ENCODE results near the gene GARNL3.

Gene GARNL3

DNA sequence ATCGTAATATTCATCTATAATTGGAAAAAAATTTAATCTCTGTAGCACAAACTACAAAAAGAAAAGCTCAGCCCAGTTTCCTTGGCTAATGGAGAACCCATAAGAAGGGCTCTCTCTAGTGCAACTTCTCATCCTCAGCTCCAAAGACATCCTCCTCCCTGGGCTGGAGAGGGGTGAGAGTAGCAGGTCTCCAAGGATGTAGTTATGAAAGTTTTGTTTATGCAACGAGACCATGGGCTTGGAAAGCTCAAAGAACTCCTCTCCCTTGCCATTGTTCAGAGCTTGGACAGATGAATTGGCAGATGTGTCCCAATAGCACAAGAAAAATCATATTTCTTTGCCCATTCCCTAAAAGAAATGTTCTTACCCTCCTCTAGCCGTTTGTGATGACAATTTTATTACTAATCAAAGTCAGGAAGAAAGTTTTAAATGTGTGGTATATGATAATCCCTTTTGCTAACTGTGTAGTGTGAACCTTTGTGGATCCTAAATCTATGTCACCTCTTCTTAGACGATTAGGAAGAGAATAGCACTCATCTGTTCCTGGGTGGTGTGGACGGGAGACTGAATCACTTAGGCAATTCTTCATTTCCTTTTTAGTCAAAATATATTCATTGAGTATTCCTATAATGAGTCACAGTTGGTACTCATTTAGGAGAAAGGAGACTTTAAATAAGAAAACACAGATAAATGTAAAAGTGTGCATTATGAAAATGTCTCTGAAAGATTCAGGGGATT, 52.2 kb downstream of the GARNL3 start:
- no peak for DNase-seq

DNA sequence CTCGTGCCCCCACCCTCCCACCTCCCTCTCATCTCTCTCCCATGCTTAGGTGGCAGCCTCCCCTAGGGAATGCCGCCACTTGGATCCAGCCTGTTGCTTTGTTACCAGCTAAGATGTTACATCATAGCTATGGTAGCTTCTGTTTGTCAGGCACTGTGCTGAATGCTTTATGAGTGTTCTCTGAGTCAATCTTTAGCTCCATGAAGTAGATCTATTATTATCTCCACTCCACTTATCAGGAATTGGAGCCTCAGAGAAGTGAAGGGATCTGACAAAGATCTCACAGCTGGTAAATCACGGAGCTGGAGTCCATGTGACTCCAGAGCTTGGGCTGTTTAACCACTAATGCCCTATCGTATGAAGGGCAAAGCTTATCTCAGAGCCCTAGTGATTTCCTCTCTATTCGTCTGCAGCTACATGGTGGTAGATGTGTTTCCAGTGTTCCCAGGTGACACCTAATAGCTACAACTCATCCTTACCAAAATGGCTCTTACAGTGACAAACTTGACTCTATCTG, 54.1 kb downstream of the GARNL3 start:
- no peak for DNase-seq

DNA sequence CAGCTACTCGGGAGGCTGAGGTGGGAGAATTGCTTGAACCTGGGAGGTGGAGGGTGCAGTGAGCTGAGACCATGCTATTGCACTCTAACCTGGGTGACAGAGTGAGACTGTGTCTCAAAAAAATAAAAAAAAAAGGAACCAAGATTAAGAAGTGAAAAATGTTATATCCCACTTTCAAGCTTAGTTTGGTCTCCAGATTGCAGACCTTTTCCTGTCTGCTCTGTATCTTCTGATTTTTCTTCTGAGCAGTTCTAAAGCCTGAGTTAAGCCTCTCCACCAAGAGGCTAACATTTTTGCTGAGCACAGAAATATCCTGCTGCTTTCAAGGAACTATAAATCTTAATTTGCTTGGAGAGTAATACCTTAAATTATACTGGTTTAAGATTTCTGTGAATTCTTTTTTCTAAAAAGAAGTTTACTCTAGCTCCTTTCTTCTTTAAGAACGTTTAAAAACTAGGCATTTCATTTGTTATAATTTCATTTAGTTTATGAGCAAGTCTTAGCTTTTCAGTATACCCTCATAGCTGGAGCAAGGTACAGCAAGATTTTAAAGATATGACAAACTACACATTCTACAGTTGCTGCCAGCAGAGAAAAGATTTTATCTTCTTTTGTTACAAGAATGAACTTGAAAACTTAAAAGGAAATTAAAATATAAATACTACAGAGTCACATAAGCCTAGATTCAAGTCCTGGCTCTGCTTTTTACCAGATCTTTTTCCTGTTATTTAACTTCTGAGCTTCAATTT, 55.0 kb downstream of the GARNL3 start:
- DNase-seq: no peak

DNA sequence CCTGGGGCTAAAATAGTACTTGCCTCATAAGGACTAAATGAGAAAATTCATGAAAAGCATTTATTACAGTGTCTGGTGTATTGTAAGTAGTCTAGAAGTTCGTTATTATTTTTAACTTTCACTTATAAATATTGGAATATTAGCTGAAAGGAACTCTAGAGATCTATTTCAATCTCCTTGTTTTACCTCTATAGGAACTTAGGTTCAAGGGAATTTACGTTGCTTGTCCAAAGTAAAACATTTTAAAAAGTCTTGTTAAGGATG, 55.5 kb downstream of the GARNL3 start:
- no peak for DNase-seq

DNA sequence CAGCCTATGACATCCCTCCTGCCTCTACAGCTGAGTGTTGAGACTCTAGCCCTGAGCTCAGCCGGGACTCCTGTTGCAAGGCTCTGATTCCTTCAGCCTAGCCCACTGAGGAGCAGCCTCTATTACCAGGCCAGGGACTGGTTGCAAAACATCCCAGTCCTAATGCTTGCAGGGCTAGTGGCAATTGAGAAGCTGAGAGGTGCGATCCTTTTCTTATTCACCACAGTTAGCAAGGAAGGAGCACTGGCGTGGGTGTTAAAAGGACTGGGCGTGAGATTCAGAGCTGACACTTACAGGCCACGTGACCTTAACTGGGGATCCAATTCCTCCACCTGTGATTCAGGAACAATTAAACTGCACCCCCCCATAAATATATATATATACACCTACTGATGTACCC, 58.8 kb downstream of the GARNL3 start:
- DNase-seq: no peak

DNA sequence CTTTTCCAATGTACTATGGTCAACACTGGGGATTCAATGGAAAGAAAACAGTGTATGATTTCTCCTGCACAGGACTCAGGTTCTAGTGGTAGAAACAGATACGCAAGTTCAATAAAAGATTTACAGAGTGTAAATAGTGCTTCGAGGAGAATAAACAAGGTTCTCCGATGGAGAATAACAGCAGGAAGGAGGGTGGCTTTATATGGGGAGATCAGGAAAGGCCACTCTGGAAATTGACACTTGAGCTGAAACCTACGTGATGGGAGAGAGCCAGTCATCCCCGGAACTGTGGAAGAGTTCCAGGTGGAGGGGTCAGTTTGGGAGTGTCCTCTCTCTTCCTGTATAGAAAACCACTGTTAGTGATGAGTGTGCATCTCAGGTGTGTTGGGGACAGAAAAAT, 65.9 kb downstream of the GARNL3 start:
- DNase-seq: peak; percentile 42

DNA sequence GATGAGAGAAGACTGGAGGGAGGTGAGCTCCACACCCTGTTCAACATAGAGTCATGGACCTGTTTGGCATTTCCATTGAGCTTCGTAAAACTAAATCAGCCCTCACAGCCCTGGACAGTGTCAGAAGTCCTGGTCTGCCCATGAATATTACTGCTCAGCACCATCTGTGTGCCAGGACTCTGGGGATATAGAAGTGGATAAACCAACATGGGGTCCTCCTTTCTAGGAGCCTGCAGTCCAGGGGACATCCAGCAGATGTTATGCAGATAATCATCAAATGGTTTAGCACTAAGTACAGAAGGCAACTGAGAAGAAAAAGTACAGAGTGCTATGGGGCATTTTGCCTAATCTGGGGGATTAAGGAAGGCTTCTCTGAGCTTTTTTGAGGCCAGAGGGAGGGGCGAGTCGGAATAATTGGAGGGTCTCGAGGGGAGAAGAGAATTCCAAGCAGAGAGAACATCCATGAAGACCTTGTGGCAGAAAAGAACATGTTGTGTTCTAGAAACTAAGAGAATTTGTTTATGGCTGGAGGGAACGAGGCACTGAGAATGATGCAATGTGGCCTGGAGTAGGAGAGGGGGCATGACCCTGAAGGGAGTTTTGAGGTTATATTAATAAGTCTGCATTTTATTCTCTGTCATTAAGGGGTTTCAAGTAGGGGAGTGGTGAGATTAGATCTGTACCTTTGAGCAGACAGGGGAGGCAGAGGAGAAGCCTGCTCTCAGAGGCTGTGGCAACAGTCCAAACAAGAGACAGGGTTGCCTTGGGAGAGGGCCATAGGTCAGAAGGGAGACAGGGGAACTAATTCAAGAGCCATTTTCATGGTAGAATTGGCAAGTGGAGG, 68.9 kb downstream of the GARNL3 start:
- no peak for DNase-seq

DNA sequence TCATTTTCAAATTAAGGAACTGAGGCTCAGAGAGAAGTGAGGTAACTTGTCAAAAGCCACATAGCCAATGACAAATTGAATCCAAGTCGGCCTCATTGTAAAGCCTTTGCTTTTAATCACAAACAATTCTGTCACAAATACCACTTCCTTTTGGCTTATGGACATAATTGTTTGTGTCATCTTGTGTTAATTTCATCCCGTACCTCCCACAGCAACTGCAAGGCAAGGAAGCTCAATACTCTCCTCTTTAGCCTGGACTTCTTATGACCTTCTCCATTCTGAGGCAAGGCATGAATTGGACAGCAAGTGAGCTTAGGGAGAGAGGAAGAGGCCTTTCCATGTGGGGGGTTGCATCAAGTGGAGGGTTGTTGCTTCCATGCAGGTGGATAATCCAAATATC, 70.2 kb downstream of the GARNL3 start:
- no peak for DNase-seq

DNA sequence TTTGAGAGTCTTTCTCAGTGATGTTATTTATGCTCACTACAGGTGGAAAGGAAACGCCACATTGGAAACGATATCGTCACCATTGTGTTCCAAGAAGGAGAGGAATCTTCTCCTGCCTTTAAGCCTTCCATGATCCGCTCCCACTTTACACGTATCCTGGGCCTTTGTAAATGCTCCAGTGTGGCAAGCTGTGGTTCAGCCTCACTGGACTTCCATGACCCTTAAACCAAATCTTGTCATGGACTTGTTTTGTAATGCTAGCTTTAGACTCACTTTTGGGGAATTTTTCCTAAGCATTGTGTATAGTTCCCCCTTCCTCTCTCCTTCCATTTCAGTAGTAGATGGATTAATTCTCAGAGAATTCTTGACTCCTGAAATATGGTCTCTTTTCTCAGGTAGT, 71.5 kb downstream of the GARNL3 start:
- no peak for DNase-seq

DNA sequence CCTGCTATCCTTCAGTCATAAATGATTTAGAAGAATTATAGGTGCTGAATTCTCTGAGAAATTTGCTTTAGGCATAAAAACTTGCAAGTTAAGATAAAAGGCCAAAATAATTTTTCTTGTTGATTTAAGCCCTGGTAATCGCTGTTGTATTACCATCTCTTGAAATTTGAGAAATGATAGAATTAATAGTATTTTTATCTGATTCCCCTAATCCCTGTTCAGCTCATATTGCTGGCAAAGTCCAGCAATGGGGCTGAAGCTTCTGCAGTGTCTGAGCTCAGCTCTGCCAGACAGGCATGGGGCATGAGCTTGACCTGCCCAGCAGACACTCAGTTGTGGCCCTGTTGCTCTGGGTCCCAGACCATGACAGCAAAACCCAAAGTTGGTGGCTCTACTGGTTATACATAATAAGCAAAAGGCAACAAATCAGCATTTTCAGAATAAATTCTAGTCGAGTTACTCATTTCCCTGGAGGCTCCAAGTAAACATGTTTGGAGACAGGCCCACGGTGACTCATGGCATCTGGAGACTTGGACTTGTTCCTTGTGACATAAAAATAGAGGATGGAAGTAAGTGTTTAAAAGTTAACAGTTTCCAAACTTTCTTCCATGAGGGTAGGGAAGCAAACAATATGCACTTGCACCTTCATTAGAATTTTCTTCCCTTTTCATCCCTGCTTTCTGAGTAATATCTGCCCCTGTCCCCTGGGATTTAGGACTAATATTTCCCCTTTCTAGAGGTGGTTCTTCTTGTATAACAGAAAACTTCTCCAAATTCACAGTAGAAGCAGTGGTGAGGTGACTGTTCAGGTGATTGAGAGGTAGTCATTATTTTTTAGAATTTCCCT, 72.2 kb downstream of the GARNL3 start:
- DNase-seq: no peak

DNA sequence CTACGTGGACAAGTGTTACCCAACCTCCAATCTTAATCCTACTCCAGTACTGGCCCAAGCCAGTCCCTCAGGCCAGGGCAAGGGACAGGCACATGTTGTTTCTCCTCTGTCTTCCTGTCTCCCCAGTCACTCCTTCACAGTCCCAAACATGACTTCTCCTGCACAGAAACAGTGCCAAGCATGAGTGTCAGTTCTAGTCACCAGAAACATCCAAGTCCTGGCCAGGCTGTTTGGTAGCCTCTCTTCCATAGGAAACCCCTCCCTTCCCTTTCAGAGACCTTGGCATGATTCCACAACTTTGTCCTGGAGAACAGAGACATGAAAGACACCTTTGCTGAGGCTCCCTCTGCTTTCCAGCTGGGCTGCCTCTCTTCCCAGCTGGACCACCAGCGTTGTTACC, 76.1 kb downstream of the GARNL3 start:
- no peak for DNase-seq

DNA sequence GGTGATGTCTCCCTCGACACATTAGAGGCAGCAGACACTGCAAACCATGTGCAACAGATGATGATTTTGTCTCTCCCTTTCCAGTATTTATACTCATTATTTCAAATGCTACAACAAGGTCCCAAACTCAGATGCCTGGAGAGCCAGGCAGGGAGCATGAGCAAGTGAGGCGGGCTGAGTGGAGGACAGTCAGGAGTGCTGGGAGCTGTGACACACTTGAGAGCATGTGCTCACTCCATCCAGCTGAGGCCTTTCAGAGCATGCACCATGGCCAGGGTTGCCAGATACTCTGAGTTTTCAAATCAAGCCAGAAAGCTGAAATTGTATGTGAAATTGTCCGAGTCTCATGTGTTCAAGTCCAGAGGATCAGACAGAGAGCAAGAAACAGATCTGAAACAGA, 76.6 kb downstream of the GARNL3 start:
- no peak for DNase-seq

DNA sequence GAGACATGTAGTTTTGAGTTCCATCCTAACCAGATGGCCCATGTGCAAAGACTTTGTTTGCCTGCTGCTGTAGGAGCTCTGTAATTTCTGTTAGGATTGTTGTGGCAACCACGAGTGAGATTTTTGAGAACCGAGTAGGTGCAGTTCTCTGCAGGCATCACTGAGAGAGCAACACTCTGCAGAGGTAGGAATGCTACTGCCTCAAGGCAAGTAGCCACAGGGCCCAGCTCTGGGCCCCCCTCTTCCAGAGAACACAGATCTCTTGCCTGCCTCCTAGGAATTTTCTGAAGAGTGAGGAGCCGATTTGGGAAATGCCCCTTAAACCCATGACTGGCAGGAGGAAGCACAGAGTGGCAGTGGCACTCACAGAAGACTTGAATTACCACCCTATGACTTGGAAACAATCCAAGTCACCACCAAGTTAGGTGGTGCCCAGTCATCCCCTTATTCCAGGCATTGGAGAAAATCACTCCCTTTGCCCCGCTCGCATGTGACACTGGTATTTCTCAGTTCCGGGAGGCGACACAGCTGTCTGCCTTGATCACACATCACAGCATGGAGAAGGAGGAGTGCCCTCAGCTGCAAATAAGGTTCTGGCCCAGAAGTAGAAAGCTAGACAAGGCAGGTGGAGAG, 79.9 kb downstream of the GARNL3 start:
- DNase-seq: no peak

DNA sequence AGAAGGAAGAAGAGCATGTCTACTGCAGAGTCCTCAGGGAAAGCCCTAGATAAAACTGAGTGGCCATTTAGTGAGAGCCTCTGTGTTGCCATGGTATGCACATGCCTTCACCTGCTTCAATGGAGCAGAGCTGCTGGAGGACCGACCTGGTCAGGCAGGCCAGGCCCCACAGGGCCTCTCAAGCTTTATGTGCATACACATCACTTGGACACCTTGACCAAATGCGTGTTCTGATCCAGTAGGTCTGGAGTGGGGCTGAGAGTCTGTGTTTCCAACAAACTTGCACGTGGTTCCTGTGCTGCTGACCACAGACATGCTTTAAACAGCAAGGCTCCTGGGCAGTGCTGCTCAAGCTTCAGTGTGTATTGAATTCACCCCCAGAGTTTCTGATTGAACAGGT, 81.0 kb downstream of the GARNL3 start:
- no peak for DNase-seq

DNA sequence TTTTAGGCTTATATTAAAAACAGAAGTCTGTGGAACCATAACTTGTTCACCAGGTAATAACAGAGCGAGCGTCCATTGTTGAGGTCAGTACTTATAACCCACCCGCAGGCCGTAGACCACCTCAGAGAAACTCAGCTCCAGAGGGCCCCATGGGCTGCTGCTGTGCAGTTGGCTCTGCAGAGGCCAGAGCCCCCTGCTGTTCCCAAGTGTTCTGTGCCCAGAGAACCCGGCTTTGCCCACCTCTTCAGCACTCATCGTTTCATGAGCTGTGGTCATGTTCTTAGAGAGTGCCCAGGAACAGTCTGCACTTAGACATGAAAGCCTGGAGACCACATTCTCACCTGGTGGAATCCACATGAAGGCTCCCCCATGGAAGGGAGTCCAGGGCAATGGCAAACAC, 82.0 kb downstream of the GARNL3 start:
- no peak for DNase-seq

DNA sequence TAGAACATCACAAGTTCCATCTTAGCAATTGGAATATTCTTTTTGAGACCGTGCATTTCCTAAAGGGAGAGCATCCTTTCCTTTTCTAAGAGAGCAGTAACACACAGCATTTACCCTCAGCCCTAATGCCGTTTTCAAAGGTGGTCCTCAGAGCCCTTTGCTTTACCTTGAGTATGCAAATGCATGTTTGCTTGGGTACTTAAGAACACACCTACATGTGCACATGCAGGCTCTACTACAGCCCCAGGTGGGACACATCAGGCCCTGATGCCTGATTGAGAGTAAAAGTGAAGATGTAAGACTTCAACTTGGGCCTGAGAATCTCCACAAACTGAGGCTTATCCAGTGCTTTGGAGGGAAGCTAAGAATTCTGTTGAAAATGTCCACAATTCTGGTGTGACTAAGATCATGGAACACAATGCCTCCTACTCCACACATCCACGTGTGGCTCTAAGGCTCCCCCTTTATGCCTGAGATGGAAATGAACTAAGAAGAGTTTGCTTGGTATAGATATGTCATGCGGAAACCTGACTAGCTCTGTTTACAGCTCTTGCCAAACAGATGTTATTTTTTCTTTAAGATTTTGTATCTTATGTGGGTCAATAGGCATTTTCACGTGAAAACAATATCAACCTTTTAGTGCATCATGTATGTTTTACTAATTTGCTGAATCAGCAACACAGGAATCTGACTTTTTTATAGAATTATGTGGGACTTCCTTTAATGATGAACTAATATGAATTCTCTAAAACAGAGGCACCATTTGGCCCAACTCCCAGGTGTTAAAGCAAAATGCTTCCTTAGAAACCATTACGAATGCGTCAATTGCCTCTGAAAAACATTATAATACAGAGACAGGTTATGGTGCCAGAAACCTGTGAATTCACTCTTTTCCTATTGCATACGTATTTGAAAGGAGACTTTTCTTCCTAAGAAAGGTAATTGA, 83.5 kb downstream of the GARNL3 start:
- no peak for DNase-seq

DNA sequence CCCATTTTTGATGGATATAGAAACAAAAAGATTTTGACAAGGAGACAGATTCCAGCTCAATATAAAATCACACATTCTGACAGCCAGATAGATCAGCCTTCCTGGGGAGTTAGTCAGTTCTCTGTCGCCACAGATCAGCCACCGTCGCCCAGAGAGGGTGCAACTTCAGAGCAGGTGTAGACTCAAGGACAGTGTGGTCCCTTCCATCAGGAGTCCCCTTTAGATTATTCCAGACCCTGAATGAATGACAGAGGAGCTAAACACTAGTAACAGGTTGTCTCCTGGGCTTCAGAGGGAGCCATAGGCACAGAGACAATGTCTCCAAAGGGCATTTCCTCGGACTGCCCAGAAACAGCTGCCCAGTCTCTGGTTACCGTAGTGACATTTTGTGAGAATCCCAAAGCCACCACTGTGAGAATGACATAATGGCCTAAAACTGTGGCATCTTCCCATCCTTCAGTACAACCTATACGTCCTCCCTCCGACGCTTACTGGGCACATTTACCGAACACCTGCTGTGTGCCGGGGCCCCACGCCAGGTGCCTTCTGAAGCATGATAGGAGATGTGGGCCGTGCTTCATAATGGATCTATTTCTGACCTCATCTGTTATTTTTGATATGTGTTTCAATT, 85.0 kb downstream of the GARNL3 start:
- no peak for DNase-seq

DNA sequence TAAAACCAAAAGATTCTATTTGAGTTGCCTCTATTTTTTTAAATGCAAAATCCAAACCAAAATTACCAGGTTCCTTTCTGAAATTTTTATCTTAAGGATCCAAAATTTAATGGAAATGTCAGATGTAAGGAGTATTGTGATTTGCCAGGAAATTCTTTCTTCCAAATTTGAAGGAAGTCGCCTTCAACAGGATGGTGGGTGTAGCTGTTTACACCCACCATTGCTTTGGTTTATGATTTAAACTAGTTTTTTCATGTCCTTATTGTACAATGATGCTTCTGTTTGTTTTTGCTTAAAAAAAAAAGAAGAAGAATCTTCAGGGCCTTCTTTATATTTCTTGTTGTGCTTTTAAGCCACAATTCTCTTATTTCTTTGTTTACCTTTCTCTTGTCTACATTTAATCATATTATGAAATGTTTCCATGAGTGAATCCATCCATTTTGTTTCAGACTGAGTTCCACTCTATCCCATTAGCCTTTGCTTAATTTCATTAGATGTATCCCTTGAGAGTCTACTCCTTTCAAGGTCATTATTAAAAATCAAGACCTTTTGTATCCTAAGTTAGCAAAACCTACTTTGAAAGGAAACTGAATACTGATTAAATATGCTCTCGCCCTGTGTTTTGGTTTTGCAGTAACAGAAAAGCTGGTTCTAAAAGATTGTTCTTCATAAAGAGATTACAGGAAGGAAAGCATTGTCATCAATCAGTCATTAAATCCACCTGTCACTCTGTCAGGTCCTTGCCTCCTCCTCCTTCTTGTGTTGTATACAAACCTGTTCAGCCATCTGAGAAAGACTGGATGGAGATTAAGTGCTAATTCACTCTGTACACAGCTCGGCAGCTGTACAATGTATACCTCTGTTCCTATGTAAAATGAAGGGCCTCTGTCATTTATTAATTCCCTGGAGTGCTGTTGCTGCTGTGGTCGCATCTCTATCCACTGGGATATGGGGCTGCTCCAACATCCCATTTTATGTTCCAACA, 86.9 kb downstream of the GARNL3 start:
- no peak for DNase-seq

DNA sequence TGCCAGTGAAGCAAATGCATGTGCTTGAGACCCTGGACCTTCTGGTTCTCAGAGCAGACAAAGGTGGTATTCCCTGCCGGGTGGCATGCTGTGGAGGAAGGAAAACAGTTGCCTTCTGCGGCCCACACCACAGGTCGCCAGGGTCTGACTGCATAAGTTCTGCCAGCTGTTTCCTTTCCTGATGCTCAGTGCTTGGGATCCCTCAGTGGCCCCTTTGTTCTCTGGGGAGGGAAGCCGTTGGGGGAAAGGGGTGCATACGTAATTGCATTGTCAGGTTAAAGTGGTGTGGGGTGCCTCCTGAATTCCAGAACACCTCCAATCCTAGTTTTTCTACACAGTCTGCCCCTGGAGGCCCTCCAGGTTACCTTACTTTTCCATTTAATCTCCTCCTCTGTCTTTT, 89.3 kb downstream of the GARNL3 start:
- no peak for DNase-seq
